ENCODE data around the gene PHKG2. TPM values are rescaled to one million over a fixed set of nuclear protein-coding genes. Genes with fewer than 3 reads are reported as not detected.

Gene PHKG2
- total and polyA plus RNA-seq, 3 donors from 2014 or later: 78.4 to 312 (median 129) TPM

GRCh38 chr16:30731411-30731810 lies 16.8 kb upstream of the PHKG2 start:
- TF ChIP-seq CTCF (IDR thresholded peaks at IDR 0.05): no peak
- no peak for TF ChIP-seq POLR2A (IDR thresholded peaks at IDR 0.05)
- H3K9me3 ChIP-seq: no peaks in the 10 kb centered on the region
- no peak overlapping the region for H3K27ac ChIP-seq
- intact Hi-C loops (cut with DNase I; ENCODE audit: low total_unique reads): no loop called here
- H3K4me3 ChIP-seq: no peak overlapping the region
- H3K36me3 ChIP-seq (ENCODE audit: low read depth, missing control alignments): no peaks in the 10 kb centered on the region
- no peaks in the 10 kb centered on the region for H3K27me3 ChIP-seq
- DNase-seq: no peak
- H3K4me1 ChIP-seq: no peaks in the 10 kb centered on the region
- WGBS, 2 donors: 88 to 94% methylated on average over 3 of the region's 3 CpGs

- no peak overlapping the region for H3K27ac ChIP-seq
- 90% methylated on average over 8 to 17 of the region's 17 CpGs for WGBS, 2 donors
- peaks cover 4% of the 10 kb centered on the region for H3K36me3 ChIP-seq (ENCODE audit: low read depth, missing control alignments)
- intact Hi-C loops (cut with DNase I; ENCODE audit: low total_unique reads): no loop called here
- H3K9me3 ChIP-seq: no peaks in the 10 kb centered on the region
- DNase-seq: no peak
- H3K4me1 ChIP-seq: peaks cover 12% of the 10 kb centered on the region
- no peak overlapping the region for H3K4me3 ChIP-seq
- TF ChIP-seq POLR2A (IDR thresholded peaks at IDR 0.05) (no peak), CTCF (IDR thresholded peaks at IDR 0.05) (no peak)
- H3K27me3 ChIP-seq: no peaks in the 10 kb centered on the region
Observed at GRCh38 chr16:30736995-30737793, 11.0 kb upstream of the PHKG2 start.

- no peak overlapping the region for H3K4me3 ChIP-seq
- DNase-seq: no peak
- TF ChIP-seq POLR2A (IDR thresholded peaks at IDR 0.05) (no peak), CTCF (IDR thresholded peaks at IDR 0.05) (no peak)
- H3K4me1 ChIP-seq: peaks cover 12% of the 10 kb centered on the region
- H3K27me3 ChIP-seq: no peaks in the 10 kb centered on the region
- intact Hi-C loops (cut with DNase I; ENCODE audit: low total_unique reads): no loop called here
- peaks cover 4% of the 10 kb centered on the region for H3K36me3 ChIP-seq (ENCODE audit: low read depth, missing control alignments)
- H3K27ac ChIP-seq: no peak overlapping the region
- 90 to 92% methylated on average over 16 to 25 of the region's 25 CpGs for WGBS, 2 donors
- no peaks in the 10 kb centered on the region for H3K9me3 ChIP-seq
Observed at GRCh38 chr16:30737794-30738648, 10.2 kb upstream of the PHKG2 start.

- peak overlapping the region; percentile 25 to 42 for H3K27ac ChIP-seq
- intact Hi-C loops (cut with DNase I; ENCODE audit: low total_unique reads): no loop called here
Observed at GRCh38 chr16:30738984-30739951, 9.0 kb upstream of the PHKG2 start.

More at GRCh38 chr16:30738984-30739951, 9.0 kb upstream of the PHKG2 start:
- H3K4me1 ChIP-seq: peaks cover 12% of the 10 kb centered on the region
- DNase-seq: no peak
- 89% methylated on average over 36 to 37 of the region's 37 CpGs for WGBS, 2 donors
- H3K27me3 ChIP-seq: no peaks in the 10 kb centered on the region
- no peak overlapping the region for H3K4me3 ChIP-seq
- TF ChIP-seq CTCF (IDR thresholded peaks at IDR 0.05) (no peak), POLR2A (IDR thresholded peaks at IDR 0.05) (no peak)
- peaks cover 4% of the 10 kb centered on the region for H3K36me3 ChIP-seq (ENCODE audit: low read depth, missing control alignments)
- no peaks in the 10 kb centered on the region for H3K9me3 ChIP-seq
